Endothelial cell (in vitro differentiated cells): ENCODE results near the gene TMEM212. TPM values are rescaled to one million over a fixed set of nuclear protein-coding genes. Genes with fewer than 3 reads are reported as not detected.

Experiments used
- DNase-seq: peaks from one replicate; pipeline ENCODE4 v3.0.0; 2021; ENCODE audit warnings: low spot score
- H3K27ac Mint-ChIP-seq: one replicate; pipeline ENCODE4 v1.8.0; 2021; ENCODE audit warnings: mixed read lengths, inconsistent platforms; ENCODE audit not compliant: unreplicated experiment
- H3K27me3 Mint-ChIP-seq: one replicate; pipeline ENCODE4 v1.8.0; 2021; ENCODE audit warnings: mild to moderate bottlenecking, moderate library complexity, mixed read lengths, inconsistent platforms; ENCODE audit not compliant: unreplicated experiment
- H3K36me3 Mint-ChIP-seq: one replicate; pipeline ENCODE4 v1.8.0; 2021; ENCODE audit warnings: mild to moderate bottlenecking, low read depth, mixed read lengths, inconsistent platforms; ENCODE audit not compliant: unreplicated experiment
- H3K4me1 Mint-ChIP-seq: one replicate; pipeline ENCODE4 v1.8.0; 2021; ENCODE audit warnings: mild to moderate bottlenecking, mixed read lengths, inconsistent platforms; ENCODE audit not compliant: unreplicated experiment
- H3K4me3 Mint-ChIP-seq: one replicate; pipeline ENCODE4 v1.8.0; 2021; ENCODE audit warnings: mild to moderate bottlenecking, mixed read lengths, inconsistent platforms; ENCODE audit not compliant: unreplicated experiment
- H3K9me3 Mint-ChIP-seq: one replicate; pipeline ENCODE4 v1.8.0; 2021; ENCODE audit warnings: mixed read lengths, inconsistent platforms; ENCODE audit not compliant: unreplicated experiment
- total RNA-seq: library from RNA; stranded (reverse); fragmentation: NEBNext Ultra II Directional; extraction: Animal tissue kit (Norgen Biotek cat#: 25700); gene quantifications from one replicate; pipeline ENCODE4 v1.2.1, GENCODE V29; 2021; ENCODE audit not compliant: unreplicated experiment
- TF ChIP-seq, protein P1 (sequence below): fragments of 200-600 bp; sonication (generic); IDR thresholded peaks from one replicate; pipeline ENCODE4 v1.5.0; 2021; ENCODE audit warnings: antibody characterized with exemption; ENCODE audit not compliant: unreplicated experiment

Gene TMEM212
- total RNA-seq, 1 donor from 2014 or later = not detected

DNA sequence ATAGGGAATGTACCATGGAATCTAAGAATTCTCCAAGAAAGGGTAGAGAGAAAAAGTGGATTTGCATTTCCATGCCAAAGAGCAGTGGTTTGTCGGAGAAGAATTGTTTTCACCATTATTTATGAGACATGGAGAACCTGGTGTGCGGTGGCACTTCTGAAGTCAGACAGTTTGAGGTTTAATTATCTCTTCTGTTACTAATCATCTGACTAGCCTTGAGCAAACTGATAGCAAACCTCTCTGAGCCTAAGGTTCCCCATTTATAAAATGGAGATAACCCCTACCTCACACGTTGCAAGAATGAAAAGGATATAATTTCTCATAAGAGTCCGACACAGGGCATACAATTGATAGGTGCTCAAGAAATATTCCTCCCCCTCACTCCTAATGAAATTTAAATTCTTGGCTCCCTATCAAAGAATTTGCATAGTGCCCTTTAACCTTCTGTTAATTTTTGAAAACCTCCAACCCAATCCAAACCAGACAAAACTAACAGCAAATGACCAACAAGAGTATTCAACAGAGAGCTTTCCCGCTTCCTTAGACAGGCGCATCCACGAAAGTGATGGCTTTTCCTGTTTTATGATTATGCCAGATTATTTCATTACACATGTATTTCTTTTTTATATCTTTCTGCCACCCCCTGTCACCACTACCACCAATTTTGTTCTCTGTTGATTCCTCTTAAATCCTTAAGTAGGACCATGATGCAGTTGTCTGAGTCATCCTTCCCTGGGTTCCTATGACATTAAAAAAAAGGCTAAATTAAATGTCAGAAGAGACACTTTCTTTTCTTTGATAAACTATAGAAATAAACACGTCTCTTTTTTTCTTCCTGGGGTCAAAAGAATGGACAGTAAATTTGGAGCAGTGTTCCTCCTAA, 28.5 kb downstream of the TMEM212 start:
- peaks cover 31% of the 10 kb centered on the region for H3K4me1 Mint-ChIP-seq
- H3K9me3 Mint-ChIP-seq = no peaks in the 10 kb centered on the region
- H3K27ac Mint-ChIP-seq = peak overlapping the region; percentile 54
- TF ChIP-seq, protein P1, sequence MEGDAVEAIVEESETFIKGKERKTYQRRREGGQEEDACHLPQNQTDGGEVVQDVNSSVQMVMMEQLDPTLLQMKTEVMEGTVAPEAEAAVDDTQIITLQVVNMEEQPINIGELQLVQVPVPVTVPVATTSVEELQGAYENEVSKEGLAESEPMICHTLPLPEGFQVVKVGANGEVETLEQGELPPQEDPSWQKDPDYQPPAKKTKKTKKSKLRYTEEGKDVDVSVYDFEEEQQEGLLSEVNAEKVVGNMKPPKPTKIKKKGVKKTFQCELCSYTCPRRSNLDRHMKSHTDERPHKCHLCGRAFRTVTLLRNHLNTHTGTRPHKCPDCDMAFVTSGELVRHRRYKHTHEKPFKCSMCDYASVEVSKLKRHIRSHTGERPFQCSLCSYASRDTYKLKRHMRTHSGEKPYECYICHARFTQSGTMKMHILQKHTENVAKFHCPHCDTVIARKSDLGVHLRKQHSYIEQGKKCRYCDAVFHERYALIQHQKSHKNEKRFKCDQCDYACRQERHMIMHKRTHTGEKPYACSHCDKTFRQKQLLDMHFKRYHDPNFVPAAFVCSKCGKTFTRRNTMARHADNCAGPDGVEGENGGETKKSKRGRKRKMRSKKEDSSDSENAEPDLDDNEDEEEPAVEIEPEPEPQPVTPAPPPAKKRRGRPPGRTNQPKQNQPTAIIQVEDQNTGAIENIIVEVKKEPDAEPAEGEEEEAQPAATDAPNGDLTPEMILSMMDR = no peak
- DNase-seq = no peak
- H3K36me3 Mint-ChIP-seq = no peaks in the 10 kb centered on the region
- peaks cover 1% of the 10 kb centered on the region for H3K27me3 Mint-ChIP-seq
- no peak overlapping the region for H3K4me3 Mint-ChIP-seq

DNA sequence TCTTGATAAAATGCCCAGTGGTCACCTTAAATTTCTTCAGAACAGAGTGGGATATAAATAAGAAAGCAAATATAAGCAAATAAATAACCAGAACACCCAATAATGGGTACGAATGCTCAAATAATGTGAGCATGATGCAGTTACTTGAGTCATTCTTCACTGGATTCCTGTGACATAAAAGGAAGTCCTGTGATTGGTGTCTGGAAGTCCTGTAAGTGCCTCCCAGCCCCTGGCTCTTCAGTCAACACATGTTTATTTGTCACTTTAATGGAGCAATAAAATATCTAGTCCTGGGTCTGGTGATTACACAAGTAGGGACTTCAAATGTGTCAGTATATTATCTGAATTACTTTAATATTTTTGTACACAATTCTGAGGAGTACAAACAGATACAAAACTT, 30.4 kb downstream of the TMEM212 start:
- peaks cover 28% of the 10 kb centered on the region for H3K4me1 Mint-ChIP-seq
- H3K27ac Mint-ChIP-seq = peak overlapping the region; percentile 25
- DNase-seq = no peak

DNA sequence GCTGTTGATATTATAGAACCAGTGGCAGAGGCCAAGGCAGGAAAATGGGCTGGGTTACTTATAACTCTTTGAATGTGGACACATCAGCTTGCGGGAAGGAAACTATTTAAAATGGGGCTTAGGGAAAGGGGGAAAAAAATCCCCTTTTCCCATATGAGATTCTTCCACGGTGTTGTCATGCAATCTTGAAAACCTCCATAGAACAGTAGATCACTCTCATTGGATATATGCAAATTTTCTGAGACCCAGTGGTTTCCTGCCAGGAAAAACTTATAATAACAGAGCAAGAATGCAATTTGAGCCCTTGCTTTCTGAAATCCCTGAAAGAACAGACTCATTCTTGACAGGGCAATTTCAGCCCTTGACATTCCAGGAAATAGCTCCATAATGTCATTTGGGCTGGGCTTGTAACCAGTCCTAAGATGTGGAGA, 31.1 kb downstream of the TMEM212 start:
- Mint-ChIP-seq H3K4me1 (peaks cover 28% of the 10 kb centered on the region), H3K27ac (peak overlapping the region; percentile 94), H3K36me3 (no peaks in the 10 kb centered on the region), H3K4me3 (no peak overlapping the region), H3K27me3 (peaks cover 1% of the 10 kb centered on the region), H3K9me3 (no peaks in the 10 kb centered on the region)
- no peak for DNase-seq
- TF ChIP-seq, protein P1 = no peak

More for the DNA sequence above, 30.4 kb downstream of the TMEM212 start:
- Mint-ChIP-seq H3K27me3 (peaks cover 1% of the 10 kb centered on the region), H3K9me3 (no peaks in the 10 kb centered on the region), H3K4me3 (no peak overlapping the region), H3K36me3 (no peaks in the 10 kb centered on the region)
- TF ChIP-seq, protein P1 = no peak

DNA sequence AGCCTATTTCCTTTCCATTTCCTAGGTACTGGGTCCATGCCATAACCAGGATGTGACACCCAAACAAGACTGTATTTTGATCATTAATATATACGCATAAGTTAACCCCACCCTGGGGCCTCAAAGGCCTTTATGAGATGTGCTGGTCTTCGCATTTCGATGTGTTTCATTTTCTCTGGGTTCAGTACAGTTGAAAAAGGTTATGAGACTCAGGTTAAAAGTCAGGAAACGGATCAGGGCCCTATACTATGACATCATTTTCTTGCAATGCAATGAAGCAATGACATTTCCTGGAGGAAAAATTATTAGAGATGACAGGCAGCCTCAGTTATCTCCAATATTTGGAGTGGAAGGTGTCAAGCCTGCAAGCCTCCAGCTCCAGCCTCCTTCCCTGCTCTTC, 31.7 kb downstream of the TMEM212 start:
- no peaks in the 10 kb centered on the region for H3K27me3 Mint-ChIP-seq
- H3K9me3 Mint-ChIP-seq = no peaks in the 10 kb centered on the region
- H3K4me1 Mint-ChIP-seq = peaks cover 30% of the 10 kb centered on the region
- TF ChIP-seq, protein P1 = no peak
- no peak overlapping the region for H3K4me3 Mint-ChIP-seq
- no peaks in the 10 kb centered on the region for H3K36me3 Mint-ChIP-seq
- DNase-seq = no peak
- peak overlapping the region; percentile 94 for H3K27ac Mint-ChIP-seq

DNA sequence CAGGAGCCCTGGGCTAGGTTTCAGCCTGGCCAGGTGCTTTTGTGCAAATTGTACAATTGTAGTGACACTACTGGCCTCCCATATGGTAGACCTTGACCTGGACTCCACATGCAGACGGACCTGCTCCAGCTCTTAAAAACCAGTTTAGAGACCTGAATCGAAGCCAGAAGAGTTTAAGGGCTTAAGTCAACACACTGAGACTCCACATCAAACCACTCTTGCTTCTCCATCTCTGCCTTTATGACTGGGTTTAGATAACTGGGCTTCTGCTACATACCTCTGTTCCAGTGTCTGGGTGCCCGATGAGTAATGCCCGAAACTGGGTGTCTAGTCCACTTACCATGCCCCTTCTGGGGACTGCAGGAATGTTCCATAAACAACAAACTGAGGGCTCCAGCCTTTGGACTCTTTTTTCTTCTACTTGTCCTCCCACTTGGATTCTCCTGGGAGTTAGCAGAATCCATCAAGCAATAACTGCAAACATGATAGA, 32.8 kb downstream of the TMEM212 start:
- DNase-seq = no peak
- H3K9me3 Mint-ChIP-seq = no peaks in the 10 kb centered on the region
- H3K4me3 Mint-ChIP-seq = no peak overlapping the region
- TF ChIP-seq, protein P1 = no peak
- H3K27ac Mint-ChIP-seq = no peak overlapping the region
- no peaks in the 10 kb centered on the region for H3K36me3 Mint-ChIP-seq
- H3K4me1 Mint-ChIP-seq = peaks cover 30% of the 10 kb centered on the region
- H3K27me3 Mint-ChIP-seq = no peaks in the 10 kb centered on the region
